ENCODE results near the gene PLXNA2.

PLXNA2 gene

DNA sequence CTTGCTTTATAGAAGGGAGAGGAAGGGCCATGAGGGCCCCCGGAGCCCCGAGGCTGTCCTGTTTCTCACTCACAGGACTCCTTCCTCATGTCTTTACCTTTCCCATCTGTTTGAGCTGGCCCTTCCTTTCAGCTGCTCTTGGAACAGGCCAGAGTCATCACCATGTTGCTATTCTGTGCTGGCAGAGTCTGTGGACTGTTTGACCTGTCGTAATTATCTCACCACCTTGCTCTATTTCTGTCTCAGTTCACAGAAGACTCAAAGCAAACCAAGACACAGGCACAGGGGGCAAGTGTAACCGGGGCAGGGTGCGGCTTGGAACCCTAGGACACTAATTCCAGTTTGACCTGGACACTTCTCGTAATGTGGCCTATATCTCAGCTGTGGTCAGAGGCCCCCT, 228.9 kb downstream of the PLXNA2 start:
- H3K4me3 ChIP-seq (ENCODE audit: low read depth, low read length): no peak overlapping the region
- TF ChIP-seq, protein P1, sequence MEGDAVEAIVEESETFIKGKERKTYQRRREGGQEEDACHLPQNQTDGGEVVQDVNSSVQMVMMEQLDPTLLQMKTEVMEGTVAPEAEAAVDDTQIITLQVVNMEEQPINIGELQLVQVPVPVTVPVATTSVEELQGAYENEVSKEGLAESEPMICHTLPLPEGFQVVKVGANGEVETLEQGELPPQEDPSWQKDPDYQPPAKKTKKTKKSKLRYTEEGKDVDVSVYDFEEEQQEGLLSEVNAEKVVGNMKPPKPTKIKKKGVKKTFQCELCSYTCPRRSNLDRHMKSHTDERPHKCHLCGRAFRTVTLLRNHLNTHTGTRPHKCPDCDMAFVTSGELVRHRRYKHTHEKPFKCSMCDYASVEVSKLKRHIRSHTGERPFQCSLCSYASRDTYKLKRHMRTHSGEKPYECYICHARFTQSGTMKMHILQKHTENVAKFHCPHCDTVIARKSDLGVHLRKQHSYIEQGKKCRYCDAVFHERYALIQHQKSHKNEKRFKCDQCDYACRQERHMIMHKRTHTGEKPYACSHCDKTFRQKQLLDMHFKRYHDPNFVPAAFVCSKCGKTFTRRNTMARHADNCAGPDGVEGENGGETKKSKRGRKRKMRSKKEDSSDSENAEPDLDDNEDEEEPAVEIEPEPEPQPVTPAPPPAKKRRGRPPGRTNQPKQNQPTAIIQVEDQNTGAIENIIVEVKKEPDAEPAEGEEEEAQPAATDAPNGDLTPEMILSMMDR (IDR thresholded peaks at IDR 0.05; ENCODE audit: low read depth, low read length): no peak

- no peak overlapping the region for H3K4me3 ChIP-seq (ENCODE audit: low read depth, low read length)
- TF ChIP-seq, protein P1 (IDR thresholded peaks at IDR 0.05; ENCODE audit: low read depth, low read length): no peak
Observed at GRCh38 chr1:208013210-208013609, 231.0 kb downstream of the PLXNA2 start.

DNA sequence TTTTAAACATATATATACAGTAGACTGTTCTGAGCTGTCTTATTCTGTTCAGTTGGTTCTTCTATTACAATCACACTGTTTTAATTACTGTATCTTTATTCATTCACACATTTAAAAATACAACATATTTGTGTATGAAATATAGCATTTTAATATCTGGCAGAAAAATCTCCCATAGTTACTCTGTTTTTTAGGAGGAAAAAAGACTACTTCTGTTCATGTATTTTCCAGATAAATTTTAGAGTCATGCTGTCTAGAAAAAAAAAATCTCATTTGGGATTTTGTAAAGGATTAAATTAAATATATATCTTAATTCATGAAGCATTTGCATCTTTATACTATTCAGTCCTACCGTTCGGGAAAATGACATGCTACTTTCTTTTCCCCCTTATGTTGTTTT, 231.5 kb downstream of the PLXNA2 start:
- H3K4me3 ChIP-seq (ENCODE audit: low read depth, low read length): no peak overlapping the region
- TF ChIP-seq, protein P1 (IDR thresholded peaks at IDR 0.05; ENCODE audit: low read depth, low read length): no peak

GRCh38 chr1:208010487-208011071, 233.6 kb downstream of the PLXNA2 start:
- TF ChIP-seq, protein P1 (IDR thresholded peaks at IDR 0.05; ENCODE audit: low read depth, low read length): no peak
- no peak overlapping the region for H3K4me3 ChIP-seq (ENCODE audit: low read depth, low read length)

GRCh38 chr1:208009706-208010444, 234.3 kb downstream of the PLXNA2 start:
- TF ChIP-seq, protein P1 (IDR thresholded peaks at IDR 0.05; ENCODE audit: low read depth, low read length): no peak

GRCh38 chr1:208009303-208009702, 234.9 kb downstream of the PLXNA2 start:
- TF ChIP-seq, protein P1 (IDR thresholded peaks at IDR 0.05; ENCODE audit: low read depth, low read length): no peak
- H3K4me3 ChIP-seq (ENCODE audit: low read depth, low read length): no peak overlapping the region

More at GRCh38 chr1:208009706-208010444, 234.3 kb downstream of the PLXNA2 start:
- H3K4me3 ChIP-seq (ENCODE audit: low read depth, low read length): no peak overlapping the region

- H3K4me3 ChIP-seq (ENCODE audit: low read depth, low read length): no peak overlapping the region
- TF ChIP-seq, protein P1 (IDR thresholded peaks at IDR 0.05; ENCODE audit: low read depth, low read length): no peak
Observed at GRCh38 chr1:208008534-208008933, 235.7 kb downstream of the PLXNA2 start.

Data from WI38 (cell line).